Stomach smooth muscle (tissue), 2 donors: ENCODE data around the gene DDX28.

Source experiments
- H3K27ac ChIP-seq: one replicate; pipeline ENCODE4 v1.7.0; 2013; ENCODE audit warnings: mild to moderate bottlenecking, low read length, inconsistent platforms
- H3K27me3 ChIP-seq, 2 donors: one replicate each; pipeline ENCODE4 v1.7.0; 2013; ENCODE audit warnings: low read length in 2 of 2; ENCODE audit not compliant: insufficient read depth in 2 of 2, control insufficient read depth in 1 of 2
- H3K36me3 ChIP-seq, 2 donors: one replicate each; pipeline ENCODE4 v1.7.0; 2013; ENCODE audit warnings: low read length in 2 of 2; ENCODE audit not compliant: control insufficient read depth in 2 of 2, insufficient read depth in 2 of 2
- H3K4me1 ChIP-seq: one replicate; pipeline ENCODE4 v1.7.0; 2013; ENCODE audit warnings: low read length; ENCODE audit not compliant: control insufficient read depth, insufficient read depth
- H3K4me3 ChIP-seq, 2 donors: one replicate each; pipeline ENCODE4 v1.7.0; 2013; ENCODE audit warnings: low read length in 2 of 2
- H3K9ac ChIP-seq, 2 donors: one replicate each; pipeline ENCODE4 v1.7.0; 2013; ENCODE audit warnings: low read length in 2 of 2, mild to moderate bottlenecking in 1 of 2
- H3K9me3 ChIP-seq, 2 donors: one replicate each; pipeline ENCODE4 v1.7.0; 2013; ENCODE audit warnings: low read length in 2 of 2; ENCODE audit not compliant: control insufficient read depth in 2 of 2
- donor health status: healthy.
- donor health status: Pancreatic carcinoma.

The DDX28 gene

GRCh38 chr16:68022728-68023537 lies at the start of gene DDX28, which contains the start of gene DUS2:
Gene DDX28, minus strand, starts transcription at chr16:68023232. Its CDS starts 30 bp downstream, at chr16:68023202.
Gene DUS2, plus strand, starts transcription at chr16:68023284. Its CDS starts 14,740 bp downstream, at chr16:68038024.
- peak within 1 kb of the TSS; percentile 88 to 100 for H3K9ac ChIP-seq
- H3K9me3 ChIP-seq, result no peaks in the 10 kb centered on the region
- peaks cover 8 to 10% of the 10 kb centered on the region in 2 donors for H3K36me3 ChIP-seq
- H3K27ac ChIP-seq, result peak within 1 kb of the TSS; percentile 80
- H3K27me3 ChIP-seq, result no peaks in the 10 kb centered on the region
- H3K4me3 ChIP-seq, result peak within 1 kb of the TSS; percentile 86 to 100
- H3K4me1 ChIP-seq, result peaks cover 23% of the 10 kb centered on the region

- H3K27ac ChIP-seq, result no peak overlapping the region
These were observed 49.1 kb upstream of the DDX28 start for GRCh38 chr16:68072038-68072695.

DNA sequence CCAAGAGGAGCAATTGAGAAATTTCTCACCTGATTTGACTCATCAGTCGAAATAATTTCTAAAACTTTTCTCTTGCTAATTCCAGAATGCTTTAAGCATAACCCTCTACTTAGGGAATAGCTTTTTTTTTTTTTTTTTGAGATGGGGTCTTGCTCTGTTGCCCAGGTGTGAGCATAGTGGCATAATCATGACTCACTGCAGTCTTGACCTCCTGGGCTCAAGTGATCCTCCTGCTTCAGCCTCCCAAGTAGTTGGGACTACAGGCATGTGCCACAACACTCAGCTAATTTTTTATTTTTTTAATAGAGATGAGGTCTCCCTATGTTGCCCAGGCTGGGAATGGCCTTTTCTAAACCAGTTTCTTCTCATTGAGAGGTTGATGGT lies 48.5 kb upstream of the DDX28 start:
- H3K27ac ChIP-seq, result no peak overlapping the region
- H3K36me3 ChIP-seq, result peaks cover 26 to 46% of the 10 kb centered on the region in 2 donors
- no peaks in the 10 kb centered on the region for H3K27me3 ChIP-seq
- H3K9me3 ChIP-seq, result no peaks in the 10 kb centered on the region
- H3K4me3 ChIP-seq, result no peak overlapping the region
- H3K4me1 ChIP-seq, result no peaks in the 10 kb centered on the region
- H3K9ac ChIP-seq, result no peak overlapping the region

More at GRCh38 chr16:68072038-68072695, 49.1 kb upstream of the DDX28 start:
- peaks cover 26 to 46% of the 10 kb centered on the region in 2 donors for H3K36me3 ChIP-seq
- H3K4me1 ChIP-seq, result no peaks in the 10 kb centered on the region
- H3K9me3 ChIP-seq, result no peaks in the 10 kb centered on the region
- H3K27me3 ChIP-seq, result no peaks in the 10 kb centered on the region
- H3K4me3 ChIP-seq, result no peak overlapping the region
- H3K9ac ChIP-seq, result no peak overlapping the region

GRCh38 chr16:68070806-68071517 lies 47.9 kb upstream of the DDX28 start:
- Histone ChIP-seq H3K9ac (no peak overlapping the region), H3K36me3 (peaks cover 28 to 45% of the 10 kb centered on the region in 2 donors), H3K27ac (no peak overlapping the region), H3K4me3 (no peak overlapping the region), H3K9me3 (no peaks in the 10 kb centered on the region), H3K27me3 (no peaks in the 10 kb centered on the region), H3K4me1 (no peaks in the 10 kb centered on the region)

GRCh38 chr16:68070249-68070730 lies 47.3 kb upstream of the DDX28 start:
- Histone ChIP-seq H3K4me1 (no peaks in the 10 kb centered on the region), H3K9me3 (no peaks in the 10 kb centered on the region), H3K9ac (no peak overlapping the region), H3K4me3 (no peak overlapping the region), H3K27me3 (no peaks in the 10 kb centered on the region), H3K36me3 (peaks cover 29 to 45% of the 10 kb centered on the region in 2 donors), H3K27ac (no peak overlapping the region)

GRCh38 chr16:68069511-68070248 lies 46.6 kb upstream of the DDX28 start:
- Histone ChIP-seq H3K36me3 (peaks cover 29 to 42% of the 10 kb centered on the region in 2 donors), H3K27me3 (no peaks in the 10 kb centered on the region), H3K4me1 (no peaks in the 10 kb centered on the region), H3K27ac (no peak overlapping the region), H3K4me3 (no peak overlapping the region), H3K9me3 (no peaks in the 10 kb centered on the region), H3K9ac (no peak overlapping the region)

GRCh38 chr16:68068926-68069325 lies 45.9 kb upstream of the DDX28 start:
- Histone ChIP-seq H3K9me3 (no peaks in the 10 kb centered on the region), H3K9ac (no peak overlapping the region), H3K27me3 (no peaks in the 10 kb centered on the region), H3K4me1 (no peaks in the 10 kb centered on the region), H3K36me3 (peaks cover 27 to 35% of the 10 kb centered on the region in 2 donors), H3K4me3 (no peak overlapping the region), H3K27ac (no peak overlapping the region)

DNA sequence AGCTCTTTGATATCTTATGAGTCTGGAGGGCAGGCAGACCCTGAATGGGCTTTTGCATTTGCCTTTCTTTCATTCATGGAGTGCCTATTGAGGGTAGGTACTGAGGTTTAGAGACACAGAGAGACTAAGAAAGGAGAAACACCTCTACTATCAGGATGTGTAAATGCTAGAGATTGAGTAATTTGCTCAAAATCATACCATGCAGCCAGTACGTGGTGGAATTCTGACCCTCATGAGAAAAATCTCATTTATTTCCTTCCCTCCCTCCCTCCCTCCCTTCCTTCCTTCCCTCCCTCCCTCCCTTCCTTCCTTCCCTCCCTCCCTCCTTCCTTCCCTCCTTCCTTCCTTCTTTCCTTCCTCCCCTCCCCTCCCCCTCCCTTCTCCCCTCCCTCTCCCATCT lies 43.7 kb upstream of the DDX28 start:
- Histone ChIP-seq H3K36me3 (peaks cover 21 to 28% of the 10 kb centered on the region in 2 donors), H3K27me3 (no peaks in the 10 kb centered on the region), H3K4me1 (no peaks in the 10 kb centered on the region), H3K4me3 (no peak overlapping the region), H3K9me3 (no peaks in the 10 kb centered on the region), H3K9ac (no peak overlapping the region), H3K27ac (no peak overlapping the region)

GRCh38 chr16:68065716-68066305 lies 42.8 kb upstream of the DDX28 start:
- H3K27ac ChIP-seq, result no peak overlapping the region

More at GRCh38 chr16:68065716-68066305, 42.8 kb upstream of the DDX28 start:
- H3K27me3 ChIP-seq, result no peaks in the 10 kb centered on the region
- H3K36me3 ChIP-seq, result peaks cover 22 to 24% of the 10 kb centered on the region in 2 donors
- no peak overlapping the region for H3K9ac ChIP-seq
- H3K4me1 ChIP-seq, result no peaks in the 10 kb centered on the region
- H3K4me3 ChIP-seq, result no peak overlapping the region
- no peaks in the 10 kb centered on the region for H3K9me3 ChIP-seq
